OCI-LY1 (cell line): ENCODE results near the gene HSFX3.

Experiments
- H2AFZ ChIP-seq: fragments of 200-600 bp; sonication (generic), shearing (Covaris generic); 2 replicates; pipeline ENCODE4 v1.6.0; 2014; ENCODE audit warnings: antibody characterized with exemption, mild to moderate bottlenecking, low read length
- H3F3A ChIP-seq: fragments of 200-600 bp; sonication (generic), shearing (Covaris generic); 2 replicates; pipeline ENCODE4 v1.6.0; 2014; ENCODE audit warnings: mild to moderate bottlenecking, antibody characterized with exemption, low read length, moderate library complexity; ENCODE audit not compliant: insufficient read depth
- H3K27ac ChIP-seq: fragments of 200-600 bp; sonication (generic); 2 replicates; pipeline ENCODE4 v1.5.1; 2014; ENCODE audit warnings: low read length, mixed run types, mild to moderate bottlenecking, low read depth; ENCODE audit not compliant: poor library complexity, severe bottlenecking
- H3K27me3 ChIP-seq: fragments of 200-600 bp; sonication (generic); 2 replicates; pipeline ENCODE4 v1.6.0; 2014; ENCODE audit warnings: antibody characterized with exemption, mild to moderate bottlenecking, low read length, moderate library complexity; ENCODE audit not compliant: insufficient read depth
- H3K36me3 ChIP-seq: fragments of 200-600 bp; sonication (generic); 2 replicates; pipeline ENCODE4 v1.6.1; 2014; ENCODE audit warnings: mild to moderate bottlenecking, antibody characterized with exemption, low read length, moderate library complexity, mixed read lengths; ENCODE audit not compliant: insufficient read depth
- H3K4me1 ChIP-seq: fragments of 200-600 bp; sonication (generic); 2 replicates; pipeline ENCODE4 v1.5.1; 2014; ENCODE audit warnings: mild to moderate bottlenecking, low read length, moderate library complexity; ENCODE audit not compliant: insufficient read depth, severe bottlenecking
- H3K4me2 ChIP-seq: fragments of 200-600 bp; sonication (generic), shearing (Covaris generic); 2 replicates; pipeline ENCODE4 v1.6.1; 2014; ENCODE audit warnings: low read length
- H3K4me3 ChIP-seq: fragments of 200-600 bp; sonication (generic); 2 replicates; pipeline ENCODE4 v1.5.1; 2014; ENCODE audit warnings: low read length, low read depth, mild to moderate bottlenecking, mixed read lengths; ENCODE audit not compliant: poor library complexity, severe bottlenecking
- H3K79me2 ChIP-seq: fragments of 200-600 bp; shearing (Covaris generic); 2 replicates; pipeline ENCODE4 v1.6.1; 2016; ENCODE audit warnings: mixed run types, low read length, mixed read lengths; ENCODE audit not compliant: insufficient read depth
- H3K9ac ChIP-seq: fragments of 200-600 bp; sonication (generic), shearing (Covaris generic); 2 replicates; pipeline ENCODE4 v1.6.1; 2014; ENCODE audit warnings: mild to moderate bottlenecking, low read length, mixed read lengths
- H3K9me2 ChIP-seq: fragments of 200-600 bp; sonication (generic), shearing (Covaris generic); 2 replicates; pipeline ENCODE4 v1.6.1; 2014; ENCODE audit warnings: low read depth, mild to moderate bottlenecking, low read length, mixed read lengths
- H3K9me3 ChIP-seq: fragments of 200-600 bp; shearing (Covaris generic); 2 replicates; pipeline ENCODE4 v1.6.1; 2014; ENCODE audit warnings: low read length, mixed read lengths
- H4K20me1 ChIP-seq: fragments of 200-600 bp; sonication (generic), shearing (Covaris generic); 2 replicates; pipeline ENCODE4 v1.6.0; 2016; ENCODE audit warnings: mild to moderate bottlenecking, low read length; ENCODE audit not compliant: insufficient read depth
- CTCF ChIP-seq: fragments of 200-600 bp; sonication (generic), shearing (Covaris generic); IDR thresholded peaks from 2 replicates; pipeline ENCODE4 v1.5.1; 2017; ENCODE audit warnings: mild to moderate bottlenecking, antibody characterized with exemption, low read length, moderate library complexity, mixed read lengths
- EZH2 ChIP-seq: fragments of 200-600 bp; sonication (generic), shearing (Covaris generic); IDR thresholded peaks from 2 replicates; pipeline ENCODE4 v1.8.0; 2017; ENCODE audit warnings: borderline replicate concordance, mixed run types, mild to moderate bottlenecking, antibody characterized with exemption, low read length, moderate library complexity, mixed read lengths

Gene HSFX3

GRCh38 chrX:149569770-149570169 lies 20.0 kb upstream of the HSFX3 start:
- Histone ChIP-seq H3K27me3 (no peaks in the 10 kb centered on the region), H3K9me3 (no peaks in the 10 kb centered on the region), H3K4me2 (no peak overlapping the region), H3K36me3 (no peaks in the 10 kb centered on the region), H3K9me2 (no peaks in the 10 kb centered on the region), H3K4me3 (no peak overlapping the region), H3K27ac (no peak overlapping the region), H4K20me1 (no peaks in the 10 kb centered on the region), H2AFZ (no peak overlapping the region), H3K4me1 (no peaks in the 10 kb centered on the region), H3F3A (no peaks in the 10 kb centered on the region), H3K79me2 (no peaks in the 10 kb centered on the region), H3K9ac (no peak overlapping the region)
- TF ChIP-seq EZH2 = no peak
- TF ChIP-seq CTCF = no peak

- Histone ChIP-seq H4K20me1 (no peaks in the 10 kb centered on the region), H2AFZ (no peak overlapping the region), H3K79me2 (no peaks in the 10 kb centered on the region), H3K27me3 (no peaks in the 10 kb centered on the region), H3K27ac (no peak overlapping the region), H3K4me1 (no peaks in the 10 kb centered on the region), H3K4me3 (no peak overlapping the region), H3K4me2 (no peak overlapping the region), H3K9me3 (no peaks in the 10 kb centered on the region), H3K36me3 (no peaks in the 10 kb centered on the region), H3K9ac (no peak overlapping the region), H3K9me2 (no peaks in the 10 kb centered on the region), H3F3A (no peaks in the 10 kb centered on the region)
- TF ChIP-seq EZH2 (no peak), CTCF (no peak)
Observed at GRCh38 chrX:149568701-149569296, 19.1 kb upstream of the HSFX3 start.

GRCh38 chrX:149567621-149568417 lies 18.1 kb upstream of the HSFX3 start:
- Histone ChIP-seq H3K27ac (no peak overlapping the region), H3K4me3 (no peak overlapping the region), H4K20me1 (no peaks in the 10 kb centered on the region), H3K36me3 (no peaks in the 10 kb centered on the region), H3K27me3 (no peaks in the 10 kb centered on the region), H3K9me2 (no peaks in the 10 kb centered on the region), H3F3A (no peaks in the 10 kb centered on the region), H3K9ac (no peak overlapping the region), H2AFZ (no peak overlapping the region), H3K9me3 (no peaks in the 10 kb centered on the region), H3K79me2 (no peaks in the 10 kb centered on the region), H3K4me2 (no peak overlapping the region), H3K4me1 (no peaks in the 10 kb centered on the region)
- no peak for TF ChIP-seq EZH2
- TF ChIP-seq CTCF = no peak
